Stimulated activated CD4-positive, alpha-beta T cell treated with anti-CD3 and anti-CD28 coated beads, TNF-alpha, amount 100 ng/mL, for 48 hours (primary cell): ENCODE data around the gene ANLN.
A peak's percentile ranks its signal among the peaks of the same experiment; 100 is the strongest.

ENCODE experiments used
- DNase-seq, 3 donors: peaks; one replicate each; pipeline ENCODE4 v3.0.0-alpha.2; 2020; ENCODE audit warnings: low read depth in 3 of 3

Gene ANLN, protein sequence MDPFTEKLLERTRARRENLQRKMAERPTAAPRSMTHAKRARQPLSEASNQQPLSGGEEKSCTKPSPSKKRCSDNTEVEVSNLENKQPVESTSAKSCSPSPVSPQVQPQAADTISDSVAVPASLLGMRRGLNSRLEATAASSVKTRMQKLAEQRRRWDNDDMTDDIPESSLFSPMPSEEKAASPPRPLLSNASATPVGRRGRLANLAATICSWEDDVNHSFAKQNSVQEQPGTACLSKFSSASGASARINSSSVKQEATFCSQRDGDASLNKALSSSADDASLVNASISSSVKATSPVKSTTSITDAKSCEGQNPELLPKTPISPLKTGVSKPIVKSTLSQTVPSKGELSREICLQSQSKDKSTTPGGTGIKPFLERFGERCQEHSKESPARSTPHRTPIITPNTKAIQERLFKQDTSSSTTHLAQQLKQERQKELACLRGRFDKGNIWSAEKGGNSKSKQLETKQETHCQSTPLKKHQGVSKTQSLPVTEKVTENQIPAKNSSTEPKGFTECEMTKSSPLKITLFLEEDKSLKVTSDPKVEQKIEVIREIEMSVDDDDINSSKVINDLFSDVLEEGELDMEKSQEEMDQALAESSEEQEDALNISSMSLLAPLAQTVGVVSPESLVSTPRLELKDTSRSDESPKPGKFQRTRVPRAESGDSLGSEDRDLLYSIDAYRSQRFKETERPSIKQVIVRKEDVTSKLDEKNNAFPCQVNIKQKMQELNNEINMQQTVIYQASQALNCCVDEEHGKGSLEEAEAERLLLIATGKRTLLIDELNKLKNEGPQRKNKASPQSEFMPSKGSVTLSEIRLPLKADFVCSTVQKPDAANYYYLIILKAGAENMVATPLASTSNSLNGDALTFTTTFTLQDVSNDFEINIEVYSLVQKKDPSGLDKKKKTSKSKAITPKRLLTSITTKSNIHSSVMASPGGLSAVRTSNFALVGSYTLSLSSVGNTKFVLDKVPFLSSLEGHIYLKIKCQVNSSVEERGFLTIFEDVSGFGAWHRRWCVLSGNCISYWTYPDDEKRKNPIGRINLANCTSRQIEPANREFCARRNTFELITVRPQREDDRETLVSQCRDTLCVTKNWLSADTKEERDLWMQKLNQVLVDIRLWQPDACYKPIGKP

GRCh38 chr7:36389371-36390198 is at the start of gene ANLN:
ANLN (plus strand) TSS chr7:36389862; CDS start chr7:36390027, 165 bp downstream.
- DNase-seq: peak; percentile 67 to 82 (median 71)

DNA sequence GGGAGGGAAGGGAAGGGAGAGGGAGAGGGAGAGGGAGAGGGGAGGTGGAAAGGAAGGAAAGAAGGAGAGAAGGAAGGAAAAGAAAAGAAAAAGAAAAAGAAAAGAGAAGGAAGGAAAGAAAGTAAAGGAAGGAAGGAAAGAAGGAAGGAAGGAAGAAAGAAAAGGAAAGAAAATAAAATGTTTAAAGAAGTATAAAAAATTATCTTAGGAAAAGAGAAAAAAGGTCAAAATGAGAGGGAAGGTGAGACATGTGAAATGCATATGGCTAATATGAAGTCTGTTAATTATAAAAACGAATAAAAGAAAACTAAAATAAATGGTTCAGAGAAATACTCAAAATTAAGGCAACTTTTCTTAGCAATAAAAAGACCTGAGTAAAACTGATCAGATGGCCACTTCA is 46.1 kb upstream of the ANLN start:
- no peak for DNase-seq

GRCh38 chr7:36344622-36345021 is 45.0 kb upstream of the ANLN start:
- no peak for DNase-seq

GRCh38 chr7:36346260-36346831 is 43.3 kb upstream of the ANLN start:
- DNase-seq: no peak

GRCh38 chr7:36348256-36348655 is 41.4 kb upstream of the ANLN start:
- no peak for DNase-seq

DNA sequence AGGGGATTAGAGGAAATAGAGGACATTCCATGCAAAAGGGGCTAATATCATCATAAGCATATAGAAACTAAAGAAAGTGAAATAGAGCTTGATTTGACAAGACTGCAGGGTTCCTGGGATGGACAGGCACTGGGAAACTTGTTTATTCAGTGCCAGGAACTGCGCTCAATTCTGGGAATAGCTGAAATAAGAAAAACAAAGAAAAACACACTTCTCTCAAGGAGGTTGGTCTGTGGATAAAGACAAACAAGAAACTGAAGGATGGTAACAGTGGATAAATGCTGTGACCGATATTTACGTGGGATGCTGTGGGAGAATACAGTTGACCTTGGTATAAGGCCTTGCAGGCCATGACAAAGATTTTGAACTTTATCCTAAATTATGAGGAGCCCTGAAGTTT is 40.9 kb upstream of the ANLN start:
- DNase-seq: no peak

GRCh38 chr7:36349626-36350025 is 40.0 kb upstream of the ANLN start:
- no peak for DNase-seq

GRCh38 chr7:36355490-36355889 is 34.2 kb upstream of the ANLN start:
- DNase-seq: no peak

- DNase-seq: no peak
These were observed 32.6 kb upstream of the ANLN start for GRCh38 chr7:36357054-36357453.

GRCh38 chr7:36358589-36358988 is 31.1 kb upstream of the ANLN start:
- DNase-seq: no peak

GRCh38 chr7:36360244-36360643 is 29.4 kb upstream of the ANLN start:
- no peak for DNase-seq

- no peak for DNase-seq
These were observed 28.4 kb upstream of the ANLN start for GRCh38 chr7:36361227-36361626.

DNA sequence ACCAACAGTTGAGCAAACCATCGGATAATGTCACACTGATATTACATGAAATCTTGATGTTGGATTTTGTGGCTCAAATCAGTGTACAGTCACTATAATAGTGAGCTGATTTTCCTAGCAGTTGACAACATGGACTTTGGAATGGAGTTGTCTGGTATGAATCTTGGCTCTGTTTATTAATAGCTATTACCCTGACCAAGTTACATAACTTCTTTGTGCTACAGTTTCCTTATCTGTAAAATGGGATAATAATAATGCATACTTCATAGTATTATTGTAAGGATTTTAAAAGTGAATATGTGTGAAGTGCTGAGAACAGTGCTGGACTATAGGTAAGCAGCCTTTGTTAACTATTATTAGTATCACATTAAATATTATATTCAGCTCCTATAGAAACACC is 26.1 kb upstream of the ANLN start:
- no peak for DNase-seq

DNA sequence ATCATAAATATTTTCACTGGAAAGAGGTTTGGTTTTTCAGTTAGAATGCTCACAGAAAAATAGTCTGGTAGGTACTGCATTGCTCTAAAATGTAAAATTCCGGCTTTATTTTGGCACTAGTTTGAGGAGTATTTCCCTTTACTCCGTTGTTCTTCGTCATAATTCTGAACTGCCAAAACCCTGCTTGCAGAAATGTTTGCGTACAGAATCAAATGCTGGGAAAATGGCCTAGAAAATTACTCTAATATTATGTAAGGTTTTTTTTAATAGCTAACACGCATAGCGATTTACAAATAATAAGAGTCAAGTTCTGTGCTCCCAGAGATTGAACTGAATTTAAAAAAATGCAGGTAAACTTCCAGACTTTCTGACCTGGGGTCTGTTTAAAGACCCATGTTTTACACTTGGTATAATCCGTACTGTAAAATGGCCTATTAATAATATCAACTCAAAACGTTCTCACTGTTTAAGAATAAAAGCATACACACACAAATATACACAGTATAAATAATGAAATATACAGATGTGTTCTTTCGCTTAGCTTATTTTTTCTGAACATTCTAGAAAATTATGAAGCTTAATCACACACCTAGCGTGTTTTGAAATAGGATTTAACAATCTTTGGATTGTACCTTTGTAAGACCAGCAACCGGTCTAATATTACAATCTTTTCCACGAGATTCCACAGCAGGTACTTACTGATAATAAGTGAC is 23.5 kb upstream of the ANLN start:
- DNase-seq: no peak

GRCh38 chr7:36366718-36367560 is 22.7 kb upstream of the ANLN start:
- peak; percentile 82 to 83 (median 83) for DNase-seq

GRCh38 chr7:36367561-36368077 is 22.0 kb upstream of the ANLN start:
- no peak for DNase-seq

- no peak for DNase-seq
These were observed 21.2 kb upstream of the ANLN start for GRCh38 chr7:36368496-36368895.

GRCh38 chr7:36369171-36369570 is 20.5 kb upstream of the ANLN start:
- DNase-seq: no peak

DNA sequence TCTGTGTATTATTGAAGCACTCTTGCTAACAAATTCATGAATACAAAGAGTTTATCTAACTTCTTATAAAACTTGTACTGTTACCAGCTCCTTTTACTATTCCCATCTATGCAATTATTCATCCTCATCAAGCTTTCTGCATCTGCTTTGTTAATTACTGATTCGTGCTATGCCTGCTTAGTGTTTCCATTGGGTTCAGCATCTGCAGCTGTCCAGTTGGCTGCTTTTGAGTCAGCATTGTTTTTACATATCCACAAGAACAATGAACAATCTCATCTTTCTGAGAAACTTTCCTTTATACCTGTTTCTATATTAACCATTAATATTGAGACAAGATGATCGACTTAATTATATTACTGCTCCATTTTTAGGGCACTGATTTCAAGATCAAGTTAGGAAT is 19.6 kb upstream of the ANLN start:
- DNase-seq: no peak
